Left lung (tissue), 10 donors: ENCODE results near the gene C19orf85. TPM values are rescaled to one million over a fixed set of nuclear protein-coding genes. Genes with fewer than 3 reads are reported as not detected.

ENCODE experiments used
- ATAC-seq: fragments of 200-7000 bp; cut with Tn5 transposase; one replicate; pipeline ENCODE4 v1.9.1; 2020; ENCODE audit warnings: moderate library complexity
- DNase-seq, 4 donors: peaks; one replicate each; pipeline ENCODE4 v3.0.0-alpha.2; 2013 to 2020
- H3K27ac ChIP-seq, 2 donors: fragments of 200-600 bp; sonication (generic) in 1 of 2; one replicate each; pipeline versions ENCODE4 v1.5.0 to v1.8.0; 2020 to 2021
- H3K27me3 ChIP-seq, 2 donors: fragments of 200-600 bp; sonication (generic) in 1 of 2; one replicate each; pipeline versions ENCODE4 v1.5.0 to v1.8.0; 2020 to 2021
- H3K36me3 ChIP-seq, 2 donors: fragments of 200-600 bp; sonication (generic) in 1 of 2; one replicate each; pipeline versions ENCODE4 v1.5.0 to v1.8.0; 2020 to 2021
- H3K4me1 ChIP-seq, 2 donors: fragments of 200-600 bp; one replicate each; pipeline ENCODE4 v1.8.0; 2021
- H3K4me3 ChIP-seq, 2 donors: fragments of 200-600 bp; sonication (generic) in 1 of 2; one replicate each; pipeline versions ENCODE4 v1.5.0 to v1.8.0; 2020 to 2021; ENCODE audit warnings: mild to moderate bottlenecking in 1 of 2
- H3K9me3 ChIP-seq, 2 donors: fragments of 200-600 bp; sonication (generic) in 1 of 2; one replicate each; pipeline versions ENCODE4 v1.5.0 to v1.8.0; 2020 to 2021
- intact Hi-C, 2 donors: fragments of 100-400 bp; cut with DNase I; formaldehyde crosslinking; loops; one replicate each; pipeline versions ENCODE4 v1.11.2 to v1.14.2; 2022
- polyA plus RNA-seq, 6 donors: library from polyadenylated mRNA; unstranded; fragments of 120-200 nt; gene quantifications; one replicate each; pipeline ENCODE4 v1.2.1, GENCODE V29; 2013; ENCODE audit not compliant: insufficient read length in 6 of 6
- total RNA-seq, 2 donors: library from RNA; stranded (reverse); fragmentation: NEBNext Ultra II Directional; extraction: Animal tissue kit (Norgen Biotek cat#: 25700); gene quantifications; one replicate each; pipeline ENCODE4 v1.2.1, GENCODE V29; 2021
- TF ChIP-seq, protein P1 (sequence below), 2 donors: fragments of 200-600 bp; sonication (generic) in 1 of 2; IDR thresholded peaks; one replicate each; pipeline versions ENCODE4 v1.5.0 to v1.8.0; 2021; ENCODE audit warnings: antibody characterized with exemption in 2 of 2
- donor health status: DM: no; HTN: yes; CAD: no.
- donor health status: DM: no; HTN: no; CAD: no.

Gene C19orf85
- total and polyA plus RNA-seq, 8 donors, result not detected

DNA sequence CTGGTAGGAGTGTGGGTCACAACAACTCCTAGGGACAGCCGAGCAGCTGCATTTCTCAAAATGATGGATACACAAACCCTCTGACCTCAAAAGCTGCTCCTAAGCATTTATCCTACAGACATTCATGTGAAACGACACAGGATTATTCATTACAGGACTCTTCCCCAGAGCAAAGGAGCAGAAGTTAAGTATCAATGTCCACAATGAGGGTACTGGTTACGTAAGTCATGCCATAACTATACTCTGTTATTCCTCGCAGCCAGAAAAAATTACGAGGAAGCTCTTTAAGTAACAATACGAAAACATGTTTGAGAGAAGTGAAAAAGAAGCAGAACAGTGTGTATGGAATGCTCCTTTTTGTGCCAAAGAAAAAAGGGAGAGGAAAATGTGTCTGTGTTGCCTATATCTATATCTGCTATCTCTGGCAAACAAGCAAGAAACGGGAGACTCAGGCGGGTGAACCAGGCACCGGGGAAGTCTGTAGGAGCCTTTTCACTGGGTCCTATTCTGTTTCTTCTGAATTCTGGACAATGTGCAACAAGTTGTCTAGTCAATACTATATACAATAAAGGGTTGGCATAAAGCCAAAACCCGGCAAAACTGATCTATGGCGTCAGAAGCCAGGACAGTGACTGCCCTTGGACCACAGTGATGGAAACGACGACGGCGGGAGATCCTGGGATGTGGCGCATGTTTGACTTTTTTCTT is 4.4 kb downstream of the C19orf85 start:
- Histone ChIP-seq H3K4me1 (peaks cover 6 to 23% of the 10 kb centered on the region in 2 donors), H3K27me3 (no peaks in the 10 kb centered on the region), H3K36me3 (peaks cover 0 to 6% of the 10 kb centered on the region in 2 donors), H3K27ac (peak overlapping the region; percentile 81 to 85), H3K9me3 (no peaks in the 10 kb centered on the region), H3K4me3 (peak overlapping the region in 1 of 2 donors; percentile 66)
- intact Hi-C loops, result no loop called here
- peak in 2 of 4 donors; percentile 46 to 48 for DNase-seq
- TF ChIP-seq, protein P1, sequence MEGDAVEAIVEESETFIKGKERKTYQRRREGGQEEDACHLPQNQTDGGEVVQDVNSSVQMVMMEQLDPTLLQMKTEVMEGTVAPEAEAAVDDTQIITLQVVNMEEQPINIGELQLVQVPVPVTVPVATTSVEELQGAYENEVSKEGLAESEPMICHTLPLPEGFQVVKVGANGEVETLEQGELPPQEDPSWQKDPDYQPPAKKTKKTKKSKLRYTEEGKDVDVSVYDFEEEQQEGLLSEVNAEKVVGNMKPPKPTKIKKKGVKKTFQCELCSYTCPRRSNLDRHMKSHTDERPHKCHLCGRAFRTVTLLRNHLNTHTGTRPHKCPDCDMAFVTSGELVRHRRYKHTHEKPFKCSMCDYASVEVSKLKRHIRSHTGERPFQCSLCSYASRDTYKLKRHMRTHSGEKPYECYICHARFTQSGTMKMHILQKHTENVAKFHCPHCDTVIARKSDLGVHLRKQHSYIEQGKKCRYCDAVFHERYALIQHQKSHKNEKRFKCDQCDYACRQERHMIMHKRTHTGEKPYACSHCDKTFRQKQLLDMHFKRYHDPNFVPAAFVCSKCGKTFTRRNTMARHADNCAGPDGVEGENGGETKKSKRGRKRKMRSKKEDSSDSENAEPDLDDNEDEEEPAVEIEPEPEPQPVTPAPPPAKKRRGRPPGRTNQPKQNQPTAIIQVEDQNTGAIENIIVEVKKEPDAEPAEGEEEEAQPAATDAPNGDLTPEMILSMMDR (IDR thresholded peaks at IDR 0.05), result no peak
- no peak for ATAC-seq

DNA sequence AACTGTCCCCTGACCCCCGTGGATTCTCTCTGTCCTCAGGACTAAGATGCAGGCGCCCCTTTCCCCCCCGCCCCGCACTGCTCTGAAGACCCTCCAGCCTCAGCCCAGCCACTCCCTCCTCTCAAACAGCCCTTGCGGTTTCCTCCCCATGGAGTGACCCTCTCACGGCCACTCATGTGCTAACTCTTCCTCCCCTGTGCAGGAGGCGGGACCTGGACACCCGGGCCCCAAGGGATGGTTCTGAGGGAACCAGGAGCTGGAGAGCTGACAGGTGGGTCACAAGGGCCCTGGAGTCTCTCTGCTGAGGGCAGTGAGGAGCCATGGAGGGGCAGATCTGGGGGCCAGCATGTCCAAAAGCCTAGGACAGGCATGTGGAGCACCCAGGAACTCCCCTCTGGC is 5.0 kb downstream of the C19orf85 start:
- intact Hi-C loops, result no loop called here
- ATAC-seq (no peak), DNase-seq (no peak)
- H3K4me3 ChIP-seq, result peak overlapping the region in 1 of 2 donors; percentile 66
- H3K27ac ChIP-seq, result no peak overlapping the region
- TF ChIP-seq, protein P1 (IDR thresholded peaks at IDR 0.05), result no peak
- no peaks in the 10 kb centered on the region for H3K27me3 ChIP-seq
- H3K4me1 ChIP-seq, result peaks cover 6 to 23% of the 10 kb centered on the region in 2 donors
- no peaks in the 10 kb centered on the region for H3K9me3 ChIP-seq
- H3K36me3 ChIP-seq, result peaks cover 0 to 8% of the 10 kb centered on the region in 2 donors

DNA sequence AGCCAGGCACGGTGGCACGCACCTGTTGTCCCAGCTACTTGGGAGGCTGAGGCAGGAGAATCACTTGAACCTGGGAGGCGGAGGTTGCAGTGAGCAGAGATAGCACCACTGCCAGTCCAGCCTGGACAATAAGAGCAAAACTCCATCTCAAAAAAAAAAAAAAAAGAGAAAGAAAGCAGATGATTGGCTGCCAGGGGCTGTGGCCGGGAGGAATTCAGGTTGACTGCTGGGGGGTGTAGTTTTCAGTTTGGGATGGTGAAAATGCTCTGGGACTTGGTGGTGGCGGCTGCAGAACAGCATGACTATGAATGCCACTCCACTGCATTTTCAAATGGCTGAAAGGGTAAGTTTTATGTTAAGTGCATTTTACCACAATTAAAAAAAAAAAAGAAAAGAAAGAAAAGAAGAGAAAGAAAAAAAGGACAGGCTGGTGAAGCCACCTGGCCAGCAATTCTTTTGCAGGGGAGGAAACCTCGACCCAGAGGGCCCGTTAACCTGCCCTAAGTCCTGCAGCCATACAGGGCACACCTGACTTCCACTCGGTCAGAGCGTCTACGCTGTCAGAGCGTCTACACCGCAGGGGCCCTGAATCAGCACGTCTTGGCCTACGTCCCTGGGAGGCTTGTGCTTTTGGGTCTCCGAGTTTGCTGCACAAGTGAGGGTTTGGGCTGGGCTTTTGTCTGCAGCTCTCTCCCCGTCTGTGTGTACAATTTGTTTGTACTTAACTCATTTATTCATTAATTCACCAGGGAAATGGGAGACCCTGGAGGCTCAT is 6.7 kb downstream of the C19orf85 start:
- no peak for ATAC-seq
- H3K27me3 ChIP-seq, result peaks cover 2 to 3% of the 10 kb centered on the region in 2 donors
- TF ChIP-seq, protein P1 (IDR thresholded peaks at IDR 0.05), result no peak
- DNase-seq, result no peak
- H3K9me3 ChIP-seq, result no peaks in the 10 kb centered on the region
- H3K36me3 ChIP-seq, result peaks cover 0 to 8% of the 10 kb centered on the region in 2 donors
- H3K27ac ChIP-seq, result no peak overlapping the region
- H3K4me1 ChIP-seq, result peaks cover 6 to 23% of the 10 kb centered on the region in 2 donors
- intact Hi-C loops, result no loop called here
- H3K4me3 ChIP-seq, result no peak overlapping the region

DNA sequence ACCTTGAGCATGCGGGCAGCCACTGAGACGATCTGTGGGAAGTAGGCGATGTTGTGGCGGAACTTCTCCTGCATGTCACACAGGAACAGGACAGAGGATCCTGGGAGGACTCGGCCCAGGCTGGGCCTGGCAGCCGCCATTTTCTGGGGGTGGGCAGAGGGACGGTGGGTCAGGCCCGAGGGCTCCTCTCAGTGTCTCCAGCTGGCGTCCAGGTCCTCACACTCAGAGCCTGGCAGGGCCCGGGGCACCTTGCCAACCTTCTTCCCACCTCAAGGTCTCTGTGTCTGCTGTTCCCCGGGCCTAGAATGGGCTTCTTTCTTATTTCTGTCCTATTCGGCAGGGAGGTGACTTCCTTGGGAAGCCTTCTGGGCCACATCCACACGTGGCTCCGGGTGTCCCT is 8.2 kb downstream of the C19orf85 start:
- intact Hi-C loops, result no loop called here
- ATAC-seq (no peak), DNase-seq (no peak)

More for the DNA sequence above, 8.2 kb downstream of the C19orf85 start:
- peaks cover 6 to 31% of the 10 kb centered on the region in 2 donors for H3K4me1 ChIP-seq
- peaks cover 17 to 18% of the 10 kb centered on the region in 2 donors for H3K27me3 ChIP-seq
- H3K4me3 ChIP-seq, result no peak overlapping the region
- TF ChIP-seq, protein P1 (IDR thresholded peaks at IDR 0.05), result no peak
- H3K9me3 ChIP-seq, result no peaks in the 10 kb centered on the region
- no peak overlapping the region for H3K27ac ChIP-seq
- peaks cover 0 to 8% of the 10 kb centered on the region in 2 donors for H3K36me3 ChIP-seq
